Stimulated activated CD4-positive, alpha-beta T cell treated with anti-CD3 and anti-CD28 coated beads, Interleukin-4, amount 100 ng/mL, for 4 hours (primary cell): ENCODE data around the gene TMEM161A.

ENCODE experiments used
- DNase-seq, 2 experiments: peaks; one replicate each; pipeline ENCODE4 v3.0.0-alpha.2; 2020

The TMEM161A gene

GRCh38 chr19:19095691-19096090 lies 42.6 kb downstream of the TMEM161A start:
- no peak for DNase-seq

- DNase-seq = no peak
Measured at GRCh38 chr19:19094513-19094912, 43.8 kb downstream of the TMEM161A start.

- DNase-seq = no peak
Measured at GRCh38 chr19:19087676-19088075, 50.6 kb downstream of the TMEM161A start.

- DNase-seq = no peak
Measured at GRCh38 chr19:19083413-19084178, 54.7 kb downstream of the TMEM161A start.

GRCh38 chr19:19081642-19082151 lies 56.6 kb downstream of the TMEM161A start:
- no peak for DNase-seq

- DNase-seq = no peak
Measured at GRCh38 chr19:19079571-19079970, 58.7 kb downstream of the TMEM161A start.

DNA sequence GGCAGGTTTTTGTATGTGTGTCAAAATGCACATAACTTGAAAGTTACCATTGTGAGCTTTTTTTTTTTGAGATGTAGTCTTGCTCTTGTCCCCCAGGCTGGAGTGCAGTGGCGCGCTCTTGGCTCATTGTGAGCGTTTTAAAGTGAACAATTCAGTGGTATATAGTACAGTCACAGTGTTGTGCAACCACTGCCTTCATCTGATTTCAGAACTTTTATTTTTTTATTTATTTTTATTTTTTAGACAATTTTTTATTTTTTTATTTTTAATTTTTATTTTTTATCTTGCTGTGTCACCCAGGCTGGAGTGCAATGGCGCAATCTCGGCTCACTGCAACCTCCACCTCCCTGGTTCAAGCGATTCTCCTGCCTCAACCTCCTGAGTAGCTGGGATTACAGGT lies 59.5 kb downstream of the TMEM161A start:
- DNase-seq = no peak

- no peak for DNase-seq
Measured at GRCh38 chr19:19077103-19077502, 61.2 kb downstream of the TMEM161A start.

GRCh38 chr19:19076476-19076875 lies 61.8 kb downstream of the TMEM161A start:
- DNase-seq = no peak

DNA sequence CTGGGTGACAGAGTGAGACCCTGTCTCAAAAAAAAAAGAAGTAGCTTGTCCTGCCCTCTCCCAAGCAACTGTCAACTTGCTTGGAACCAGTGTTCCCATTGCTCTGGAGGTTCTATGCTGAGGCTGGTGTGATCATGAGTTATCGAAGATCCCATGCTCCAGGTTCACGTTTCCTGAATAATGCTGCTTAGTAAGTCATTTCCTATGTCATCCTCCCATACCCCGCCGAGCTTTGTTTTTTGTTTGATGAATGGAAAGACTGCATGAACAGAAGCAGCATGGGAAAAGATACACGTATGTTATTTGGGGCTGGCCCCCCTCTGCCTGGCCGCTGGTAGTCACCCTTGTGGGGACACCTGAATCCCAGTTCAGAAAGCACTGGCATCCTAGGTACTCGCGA lies 63.2 kb downstream of the TMEM161A start:
- no peak for DNase-seq

GRCh38 chr19:19074196-19074882 lies 63.9 kb downstream of the TMEM161A start:
- DNase-seq = no peak

- DNase-seq = no peak
Measured at GRCh38 chr19:19071897-19072296, 66.4 kb downstream of the TMEM161A start.
